Esophagus squamous epithelium (tissue), 5 donors: ENCODE measurements around the gene C11orf86. TPM values are rescaled to one million over a fixed set of nuclear protein-coding genes. Genes with fewer than 3 reads are reported as not detected.

Experiments used
- DNase-seq: peaks from one replicate; lab custom pipeline; 2025; lab: John Stamatoyannopoulos, UW
- H3K27ac ChIP-seq, 4 donors: fragments of 200-600 bp; sonication (generic); one replicate each; pipeline ENCODE4 v1.5.1; 2016 to 2019; ENCODE audit warnings: mild to moderate bottlenecking in 1 of 4
- H3K27me3 ChIP-seq, 4 donors: fragments of 200-600 bp; sonication (generic); 1 replicate in 3 of 4; 2 replicates in 1 of 4; pipeline versions ENCODE4 v1.5.1 to v1.6.0; 2017 to 2021; ENCODE audit warnings: antibody characterized with exemption in 1 of 4
- H3K36me3 ChIP-seq, 3 donors: fragments of 200-600 bp; sonication (generic); one replicate each; pipeline ENCODE4 v1.5.1; 2016 to 2019
- H3K4me1 ChIP-seq, 3 donors: fragments of 200-600 bp; sonication (generic); one replicate each; pipeline ENCODE4 v1.5.1; 2017 to 2019
- H3K4me3 ChIP-seq, 4 donors: fragments of 200-600 bp; sonication (generic); 1 replicate in 3 of 4; 2 replicates in 1 of 4; pipeline ENCODE4 v1.5.1; 2016 to 2019; ENCODE audit warnings: mild to moderate bottlenecking in 2 of 4, moderate library complexity in 1 of 4
- H3K9me3 ChIP-seq, 3 donors: fragments of 200-600 bp; sonication (generic); one replicate each; pipeline ENCODE4 v1.5.1; 2016 to 2019
- POLR2A ChIP-seq, 4 donors: fragments of 450-650 bp; IDR thresholded peaks; one replicate each; pipeline ENCODE4 v1.6.1; 2017; ENCODE audit warnings: antibody characterized with exemption in 4 of 4, mild to moderate bottlenecking in 4 of 4, moderate library complexity in 3 of 4
- WGBS, 2 donors: methylation state at CpG; one replicate each; pipeline ENCODE4 v1.1.5; 2018; 5-methylcytosine and 5-hydroxymethylcytosine counted together
- intact Hi-C: fragments of 100-400 bp; cut with DNase I; formaldehyde crosslinking; loops from one replicate; pipeline ENCODE4 v1.15.0; 2022
- total RNA-seq, 4 donors: library from RNA; depleted of rRNA; stranded (reverse); fragments of >200 nt; gene quantifications; one replicate each; pipeline ENCODE4 v1.1.0, GENCODE V29; 2016
- TF ChIP-seq, protein P1 (sequence below), 6 experiments: fragments of 450-650 bp in 4 of 6; fragments of 200-600 bp in 2 of 6; sonication (generic) in 2 of 6; IDR thresholded peaks; one replicate each; pipeline ENCODE4 v1.5.1; 2016 to 2019; ENCODE audit warnings: antibody characterized with exemption in 6 of 6, mild to moderate bottlenecking in 4 of 6, moderate library complexity in 4 of 6
- donor health status: DM: yes; HTN: yes; CAD: no.

The C11orf86 gene
- total RNA-seq, 4 donors from 2014 or later, result not detected

DNA sequence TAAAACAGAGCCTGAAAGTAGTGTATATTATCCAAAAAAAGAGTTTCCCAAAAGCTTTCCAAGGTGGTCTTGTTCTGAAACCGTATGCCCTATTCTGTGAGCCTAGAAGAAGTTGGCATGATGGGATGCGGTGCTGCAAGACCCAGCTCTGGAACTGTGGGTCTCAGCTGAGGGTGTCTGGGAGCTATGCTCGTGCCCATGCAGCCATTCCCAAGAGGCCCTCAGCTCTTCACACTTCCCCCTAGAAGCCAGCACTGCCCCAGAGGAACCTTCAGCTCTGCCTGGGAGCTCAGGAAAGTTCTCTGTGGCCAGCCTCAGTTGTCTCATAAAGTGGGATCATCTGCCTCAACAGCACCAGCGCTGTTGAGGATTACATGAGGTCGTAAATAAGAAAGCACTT is 41.4 kb downstream of the C11orf86 start:
- Histone ChIP-seq H3K9me3 (no peaks in the 10 kb centered on the region), H3K36me3 (no peaks in the 10 kb centered on the region), H3K27ac (no peak overlapping the region), H3K4me1 (peaks cover 0 to 1% (median 0%) of the 10 kb centered on the region in 3 donors), H3K27me3 (no peaks in the 10 kb centered on the region), H3K4me3 (no peak overlapping the region)
- intact Hi-C loops, result no loop called here
- 84 to 85% methylated on average over 3 to 5 of the region's 5 CpGs for WGBS, 2 donors
- TF ChIP-seq, protein P1, sequence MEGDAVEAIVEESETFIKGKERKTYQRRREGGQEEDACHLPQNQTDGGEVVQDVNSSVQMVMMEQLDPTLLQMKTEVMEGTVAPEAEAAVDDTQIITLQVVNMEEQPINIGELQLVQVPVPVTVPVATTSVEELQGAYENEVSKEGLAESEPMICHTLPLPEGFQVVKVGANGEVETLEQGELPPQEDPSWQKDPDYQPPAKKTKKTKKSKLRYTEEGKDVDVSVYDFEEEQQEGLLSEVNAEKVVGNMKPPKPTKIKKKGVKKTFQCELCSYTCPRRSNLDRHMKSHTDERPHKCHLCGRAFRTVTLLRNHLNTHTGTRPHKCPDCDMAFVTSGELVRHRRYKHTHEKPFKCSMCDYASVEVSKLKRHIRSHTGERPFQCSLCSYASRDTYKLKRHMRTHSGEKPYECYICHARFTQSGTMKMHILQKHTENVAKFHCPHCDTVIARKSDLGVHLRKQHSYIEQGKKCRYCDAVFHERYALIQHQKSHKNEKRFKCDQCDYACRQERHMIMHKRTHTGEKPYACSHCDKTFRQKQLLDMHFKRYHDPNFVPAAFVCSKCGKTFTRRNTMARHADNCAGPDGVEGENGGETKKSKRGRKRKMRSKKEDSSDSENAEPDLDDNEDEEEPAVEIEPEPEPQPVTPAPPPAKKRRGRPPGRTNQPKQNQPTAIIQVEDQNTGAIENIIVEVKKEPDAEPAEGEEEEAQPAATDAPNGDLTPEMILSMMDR (IDR thresholded peaks at IDR 0.05), result no peak
- no peak for TF ChIP-seq POLR2A (IDR thresholded peaks at IDR 0.05)
- no peak for DNase-seq

DNA sequence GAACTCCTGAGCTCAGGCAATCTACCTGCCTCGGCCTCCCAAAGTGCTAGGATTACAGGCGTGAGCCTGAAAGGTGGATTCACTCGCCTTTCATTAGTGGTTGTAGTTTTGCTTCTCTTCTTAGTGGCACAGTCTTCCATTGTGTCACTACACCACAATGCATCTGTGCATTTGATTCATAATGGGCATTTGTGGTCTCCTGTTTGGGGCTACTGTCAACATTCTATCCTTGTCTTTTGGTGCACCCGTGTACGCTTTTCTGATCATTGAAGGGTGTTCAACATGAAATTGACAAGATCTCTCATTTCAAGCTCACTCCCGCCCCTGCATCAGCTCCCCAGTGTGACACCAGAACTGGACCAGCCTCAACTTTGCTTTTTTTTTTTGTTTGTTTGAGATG is 45.8 kb downstream of the C11orf86 start:
- 85 to 91% methylated on average over 6 of the region's 6 CpGs for WGBS, 2 donors
- no peak overlapping the region for H3K27ac ChIP-seq
- H3K4me3 ChIP-seq, result no peak overlapping the region
- no peaks in the 10 kb centered on the region for H3K36me3 ChIP-seq
- H3K4me1 ChIP-seq, result peaks cover 17 to 31% (median 18%) of the 10 kb centered on the region in 3 donors
- DNase-seq, result no peak
- no peaks in the 10 kb centered on the region for H3K9me3 ChIP-seq
- H3K27me3 ChIP-seq, result peaks cover 0 to 36% (median 1%) of the 10 kb centered on the region in 4 donors
- intact Hi-C loops, result no loop called here
- TF ChIP-seq, protein P1 (IDR thresholded peaks at IDR 0.05), result no peak
- no peak for TF ChIP-seq POLR2A (IDR thresholded peaks at IDR 0.05)

GRCh38 chr11:67022341-67022933 is 47.3 kb downstream of the C11orf86 start:
- Histone ChIP-seq H3K36me3 (no peaks in the 10 kb centered on the region), H3K4me3 (peak overlapping the region; percentile 37 to 70 (median 46)), H3K27me3 (peaks cover 0 to 36% (median 1%) of the 10 kb centered on the region in 4 donors), H3K4me1 (peaks cover 17 to 33% (median 18%) of the 10 kb centered on the region in 3 donors), H3K27ac (no peak overlapping the region), H3K9me3 (no peaks in the 10 kb centered on the region)
- TF ChIP-seq, protein P1 (IDR thresholded peaks at IDR 0.05), result no peak
- TF ChIP-seq POLR2A (IDR thresholded peaks at IDR 0.05), result no peak
- intact Hi-C loops, result no loop called here
- 0 to 12% methylated on average over 4 to 15 of the region's 20 CpGs for WGBS, 2 donors
- DNase-seq, result no peak

DNA sequence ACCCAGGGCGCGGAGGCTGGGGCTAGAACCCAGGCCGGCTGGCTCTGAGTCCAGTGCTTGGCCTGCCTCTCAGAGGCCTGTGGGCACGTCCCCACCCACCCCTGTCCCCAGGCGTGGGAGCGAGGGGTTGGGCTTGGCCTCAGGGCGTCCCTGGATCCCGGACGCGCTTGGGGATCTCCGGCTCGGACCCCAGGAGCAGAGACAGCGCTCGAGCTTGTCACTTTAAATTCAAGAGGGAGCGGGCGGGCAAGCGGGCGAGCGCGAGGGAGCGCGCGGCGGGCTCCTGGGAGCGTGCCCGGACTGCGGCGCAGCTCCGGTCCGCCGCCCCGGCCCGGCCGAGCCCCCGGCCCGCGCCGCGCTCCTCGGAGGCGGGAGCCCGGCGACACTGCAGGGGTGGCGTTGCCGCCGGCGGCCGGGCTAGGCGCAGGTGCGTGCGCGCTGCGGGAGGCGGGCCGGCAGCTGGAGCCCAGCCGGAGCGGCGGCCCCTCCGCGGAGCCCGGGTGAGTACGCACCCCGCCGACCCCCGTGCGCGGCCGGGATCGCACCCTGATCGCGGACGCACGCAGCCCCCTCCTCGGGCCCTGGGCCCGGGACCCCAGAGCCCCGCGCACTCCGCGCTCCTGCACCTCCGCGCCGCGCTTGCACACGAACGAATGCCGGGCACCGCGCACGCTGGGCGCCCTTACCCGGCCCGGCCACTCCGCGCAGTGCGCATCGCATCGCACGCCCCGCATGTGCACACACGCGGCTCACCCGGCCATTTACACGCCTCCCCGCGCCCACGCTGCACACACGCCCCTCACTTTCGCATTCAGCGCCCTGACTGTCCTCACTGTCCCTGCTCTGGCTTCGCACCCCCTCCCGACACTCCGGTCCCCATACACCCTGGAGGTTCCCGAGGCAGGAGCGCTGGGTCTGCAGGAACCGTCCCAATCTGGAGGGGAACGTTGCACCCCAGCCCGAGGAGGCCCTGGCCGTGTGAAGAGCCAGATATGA is 48.2 kb downstream of the C11orf86 start, which contains the start of gene SYT12:
Gene SYT12, plus strand, starts transcription at position 174 of the 996 bp plus-strand sequence. CDS start 7,011 bp downstream, outside the sequence.
- DNase-seq, result no peak
- WGBS, 2 donors, result 0 to 2% methylated on average over 7 to 11 of the region's 118 CpGs
- peak within 1 kb of the TSS; percentile 37 to 70 (median 46) for H3K4me3 ChIP-seq

More for the DNA sequence above, 48.2 kb downstream of the C11orf86 start, which contains the start of gene SYT12:
- TF ChIP-seq, protein P1 (IDR thresholded peaks at IDR 0.05), result no peak
- TF ChIP-seq POLR2A (IDR thresholded peaks at IDR 0.05), result no peak
- Histone ChIP-seq H3K27me3 (peaks cover 0 to 36% (median 1%) of the 10 kb centered on the region in 4 donors), H3K36me3 (no peaks in the 10 kb centered on the region), H3K9me3 (no peaks in the 10 kb centered on the region), H3K27ac (no peak within 1 kb of the TSS), H3K4me1 (peaks cover 17 to 40% (median 18%) of the 10 kb centered on the region in 3 donors)
- intact Hi-C loops, result no loop called here
